PC-9 (cell line): ENCODE measurements around the gene SDK2.

ENCODE experiments used
- CTCF ChIP-seq: fragments of 200-600 bp; sonication (generic); conservative IDR thresholded peaks from 2 replicates; pipeline ENCODE4 v1.6.1; 2017; ENCODE audit warnings: mixed run types, antibody characterized with exemption, mild to moderate bottlenecking, moderate library complexity
- EZH2 ChIP-seq: fragments of 200-600 bp; sonication (generic); IDR thresholded peaks from 2 replicates; pipeline ENCODE4 v1.8.0; 2017; ENCODE audit warnings: antibody characterized with exemption, low read depth

GRCh38 chr17:73575470-73576221 lies 68.6 kb downstream of the SDK2 start:
- TF ChIP-seq EZH2 = no peak
- no peak for TF ChIP-seq CTCF
